NCI-H446 (cell line): ENCODE data around the gene GRID1.

Experiments
- DNase-seq, 2 experiments: peaks; one replicate each; lab custom pipeline; 2025; lab: John Stamatoyannopoulos, UW

Gene GRID1

DNA sequence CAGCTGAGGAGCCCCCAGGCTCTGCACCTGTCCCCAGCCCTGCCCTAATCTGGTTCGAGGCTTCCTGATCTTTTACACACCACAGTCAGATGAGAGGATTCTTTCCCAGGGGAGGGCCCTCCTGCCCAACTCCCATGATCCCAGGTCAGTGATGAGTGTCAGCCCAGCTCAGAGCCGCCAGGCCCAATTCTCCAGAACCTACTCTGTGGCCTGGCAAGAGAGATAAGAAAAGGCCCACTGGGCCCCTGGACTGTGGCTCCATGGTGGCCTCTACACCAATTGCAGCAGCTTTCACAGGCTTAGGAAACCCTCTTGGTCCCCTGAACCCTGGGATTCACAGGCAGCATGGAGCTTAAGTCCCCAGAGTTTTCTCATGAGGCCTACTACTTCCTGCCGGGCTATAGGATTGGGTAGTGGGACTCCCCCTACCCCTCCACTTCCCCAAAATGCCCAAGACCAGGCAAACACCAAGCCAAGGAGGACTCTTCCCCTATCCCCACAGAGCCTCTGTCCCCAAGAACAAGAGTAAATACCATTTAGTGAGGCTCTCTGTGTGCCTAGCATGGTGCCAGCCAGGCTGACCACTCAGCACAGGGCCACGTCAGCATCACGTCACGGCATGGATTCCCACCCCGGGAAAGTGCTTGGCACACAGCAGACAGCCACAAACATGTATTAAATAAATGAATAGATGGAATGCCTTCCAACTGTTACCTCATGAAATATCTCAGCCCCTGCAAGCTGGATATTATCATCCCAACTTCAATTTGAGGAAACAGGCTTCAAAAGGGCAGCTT, 100.0 kb downstream of the GRID1 start:
- DNase-seq, result no peak

DNA sequence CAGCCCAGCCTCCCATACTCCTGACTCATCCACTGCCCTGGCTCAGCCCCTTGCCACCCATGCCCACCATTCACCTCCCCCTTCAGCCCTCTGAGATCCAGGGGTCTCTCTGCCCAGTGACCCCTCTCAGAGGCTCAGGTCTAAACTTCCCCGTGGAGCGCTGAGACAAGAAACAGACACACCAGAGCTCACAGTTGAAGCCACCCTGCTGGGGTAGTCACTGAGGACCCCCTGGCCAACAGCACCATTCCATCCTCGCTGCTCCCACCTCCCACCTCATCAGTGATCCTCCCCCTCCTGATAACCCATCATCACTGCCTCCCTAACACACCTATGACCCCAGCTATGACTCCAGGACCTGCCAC, 100.7 kb downstream of the GRID1 start:
- DNase-seq, result no peak

DNA sequence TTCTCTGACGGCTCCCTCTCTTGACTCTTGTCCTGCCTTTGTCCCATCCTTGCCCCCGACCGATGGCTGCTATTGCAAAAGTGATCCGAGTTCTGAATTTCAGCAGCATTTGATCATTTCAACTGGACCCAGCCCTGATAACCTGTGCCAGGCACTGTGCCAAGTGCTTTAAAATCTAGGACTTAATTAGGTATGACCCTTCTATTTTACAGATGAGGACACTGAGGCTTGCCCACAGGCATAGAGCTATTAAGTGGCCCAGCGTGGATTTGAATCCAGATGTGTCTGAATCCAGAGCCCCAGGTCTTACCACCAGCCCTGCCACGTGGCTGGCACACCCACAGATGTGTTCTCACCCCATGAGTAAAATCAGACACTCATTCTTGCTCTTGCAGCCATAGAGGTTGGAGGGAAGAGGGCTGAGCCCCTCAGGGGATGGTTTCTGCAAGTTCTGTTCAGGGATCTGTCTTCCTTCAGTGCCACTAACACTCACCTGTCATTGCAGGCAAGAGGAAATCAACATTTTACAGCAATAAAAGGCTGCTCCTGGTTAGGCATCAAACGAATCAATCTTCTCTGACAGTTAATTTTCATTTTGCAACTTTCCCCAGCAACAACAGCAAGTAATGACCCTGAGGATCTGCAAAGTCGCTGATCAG, 101.2 kb downstream of the GRID1 start:
- no peak for DNase-seq

DNA sequence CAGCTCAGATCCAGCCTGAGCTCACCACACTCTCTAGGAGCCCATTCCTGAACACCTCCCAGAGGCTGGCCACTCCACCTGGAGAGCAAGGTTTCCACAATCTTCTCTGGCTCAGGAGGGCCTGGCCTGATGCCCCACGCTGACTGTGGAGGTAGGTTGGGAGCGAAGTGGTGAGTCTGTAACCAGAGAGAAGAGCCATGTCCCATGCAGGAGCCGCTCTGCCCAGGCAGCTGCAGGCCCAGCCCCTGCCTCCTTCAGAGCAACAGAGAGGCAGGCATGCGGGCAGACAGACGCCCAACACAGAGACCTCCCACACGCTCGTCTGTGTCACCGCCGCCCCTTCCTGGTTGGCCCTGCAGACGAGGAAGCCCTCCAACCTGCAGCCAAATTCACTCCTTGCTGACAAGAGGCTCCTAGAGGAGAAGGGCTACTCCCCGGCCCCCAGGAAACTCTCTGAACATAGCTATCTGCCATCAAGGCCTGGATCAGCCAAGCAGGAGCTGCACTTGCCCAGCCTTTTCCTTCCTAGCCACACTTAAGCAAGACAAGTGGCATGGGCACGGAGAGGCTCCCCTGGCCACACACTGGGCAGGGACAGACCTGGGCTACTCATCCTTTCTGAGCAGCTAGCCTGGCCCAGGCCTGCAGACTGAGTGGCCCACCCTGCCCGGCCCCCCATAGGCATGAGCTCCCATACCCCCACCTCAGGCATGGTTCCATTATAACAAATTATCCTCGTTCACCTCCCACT, 101.9 kb downstream of the GRID1 start:
- no peak for DNase-seq

DNA sequence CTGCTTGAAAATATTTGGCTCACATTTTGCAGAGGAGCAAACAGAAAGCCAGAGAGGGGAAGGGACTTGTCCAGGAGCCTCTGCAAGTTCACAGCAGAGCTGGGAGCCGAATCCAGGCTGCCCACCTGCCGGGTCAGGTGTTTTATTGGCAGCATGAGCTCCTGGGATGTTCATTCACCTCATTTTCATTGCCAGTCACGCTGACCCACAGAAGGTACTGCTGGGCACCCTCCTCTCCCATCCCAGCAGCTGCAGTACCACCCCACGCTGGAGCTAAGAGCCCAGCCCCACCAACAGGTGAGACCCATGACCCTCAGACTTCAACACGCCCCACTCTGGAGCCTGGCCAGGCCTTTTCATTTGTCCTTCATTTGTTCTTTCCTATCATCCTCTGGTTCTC, 102.7 kb downstream of the GRID1 start:
- no peak for DNase-seq

DNA sequence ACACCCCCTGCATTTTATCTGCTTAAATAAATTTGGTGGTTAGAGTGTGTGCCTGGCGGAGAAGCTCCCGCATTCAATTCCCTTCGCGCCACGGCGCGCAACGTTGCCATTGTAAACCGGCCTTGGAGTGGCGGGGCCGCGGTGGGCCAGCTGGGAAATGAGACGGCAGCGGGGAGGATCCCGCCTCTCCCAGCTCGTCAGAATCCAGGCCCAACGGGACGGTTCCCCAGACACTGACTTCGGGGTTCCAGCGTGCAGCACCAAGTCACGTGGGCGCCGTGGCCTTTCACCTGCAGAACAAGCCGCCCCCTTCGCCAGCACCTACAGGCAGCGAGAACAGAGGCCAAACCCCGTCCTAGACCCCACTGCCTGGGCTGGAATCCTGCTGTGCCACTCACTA, 103.4 kb downstream of the GRID1 start:
- DNase-seq, result no peak

DNA sequence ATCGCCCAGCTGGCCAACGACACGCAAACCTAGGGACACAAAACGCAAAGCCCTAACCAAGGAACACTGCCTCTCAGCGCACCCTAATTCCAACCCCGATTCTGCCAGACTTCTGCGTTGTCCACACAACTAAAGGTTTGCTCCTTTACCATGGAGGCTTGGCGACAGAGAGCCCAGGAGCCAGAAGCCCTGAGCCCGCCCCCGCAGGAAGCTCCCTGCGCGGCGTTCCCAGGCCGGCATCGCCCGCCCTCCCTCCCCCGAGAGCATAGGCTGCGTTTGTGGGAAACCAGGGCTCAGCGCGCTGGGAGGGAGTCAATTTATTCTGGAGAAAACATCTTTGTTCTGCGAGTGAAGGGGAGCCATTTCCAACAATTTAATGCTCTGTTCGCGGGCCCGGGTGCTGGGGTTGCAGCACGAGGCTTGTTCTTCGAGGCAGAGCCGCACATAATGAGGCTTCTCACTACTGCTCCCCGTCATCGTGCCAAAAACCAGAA, 103.9 kb downstream of the GRID1 start:
- DNase-seq, result no peak

DNA sequence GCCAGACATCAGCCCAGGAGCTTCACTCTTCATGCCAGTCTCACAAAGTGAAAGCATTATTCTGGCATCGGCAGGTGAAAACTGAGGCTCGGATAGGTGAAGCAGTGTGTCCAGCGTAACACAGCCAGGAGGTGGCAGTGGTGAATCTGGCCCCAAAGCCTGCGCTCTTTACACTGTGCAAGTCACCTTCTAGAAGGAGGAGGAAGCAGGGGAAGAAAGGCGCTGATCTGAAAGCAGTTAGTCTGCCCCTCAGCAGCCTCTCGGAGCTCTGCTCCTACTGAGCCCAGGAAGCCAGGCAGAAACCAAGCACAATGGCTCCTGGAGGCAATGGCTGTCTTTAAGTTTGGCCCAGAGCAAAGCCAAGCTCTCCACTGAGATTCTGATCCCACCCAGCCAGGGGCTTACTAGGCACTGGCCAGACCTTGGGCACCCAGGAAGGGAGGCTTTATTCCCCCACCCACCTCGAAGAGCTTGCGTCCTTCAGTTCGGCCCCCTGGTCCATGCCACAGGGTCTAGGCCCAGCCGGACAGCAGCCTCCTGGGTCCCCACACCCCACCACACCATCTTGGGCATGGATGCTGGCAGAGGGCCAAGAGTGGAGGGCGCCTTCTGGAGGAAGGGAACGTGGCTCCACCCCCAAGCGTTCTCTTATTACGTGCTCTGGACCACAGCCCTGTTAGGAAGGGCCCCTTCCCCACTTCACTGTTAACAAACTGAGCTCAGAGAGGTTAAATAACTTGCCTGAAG, 104.5 kb downstream of the GRID1 start:
- no peak for DNase-seq

DNA sequence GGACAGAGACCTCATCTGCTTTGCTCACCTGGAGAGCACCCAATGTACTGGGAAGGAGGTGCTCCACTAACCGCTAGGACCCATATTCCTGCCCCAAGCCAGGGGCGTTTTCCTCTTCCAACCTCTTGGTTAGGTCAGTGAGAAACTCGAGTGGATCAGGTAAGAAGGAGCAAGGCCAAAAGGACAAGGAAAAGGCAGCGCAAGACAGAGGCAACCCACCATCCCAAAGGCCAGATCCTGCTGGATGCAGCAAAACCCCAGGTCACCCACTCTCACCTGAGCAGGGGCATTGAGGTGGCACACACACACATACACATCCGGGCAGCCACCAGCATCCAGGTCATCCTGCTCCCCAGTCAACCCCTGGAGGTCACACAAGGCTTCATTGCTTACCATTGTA, 105.1 kb downstream of the GRID1 start:
- DNase-seq, result no peak

DNA sequence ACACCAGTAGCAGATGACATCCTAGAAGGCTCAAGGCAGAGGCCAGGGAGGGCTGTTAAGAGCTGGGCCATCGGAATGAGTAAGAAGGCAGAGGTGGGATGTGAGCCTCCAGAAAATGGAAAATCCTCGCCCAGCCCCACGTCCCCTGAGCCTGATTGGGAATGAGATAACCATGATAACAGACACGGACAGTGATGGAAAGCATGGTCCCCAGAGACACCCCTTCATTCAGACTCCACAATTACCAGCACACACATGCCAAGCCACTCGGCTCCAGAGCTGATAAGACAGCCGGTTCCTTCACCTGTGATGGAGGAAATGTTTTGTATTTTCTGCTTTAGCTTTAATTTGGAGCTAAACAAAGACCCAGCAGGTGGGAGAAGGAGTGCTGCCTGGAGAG, 106.0 kb downstream of the GRID1 start:
- DNase-seq, result no peak

DNA sequence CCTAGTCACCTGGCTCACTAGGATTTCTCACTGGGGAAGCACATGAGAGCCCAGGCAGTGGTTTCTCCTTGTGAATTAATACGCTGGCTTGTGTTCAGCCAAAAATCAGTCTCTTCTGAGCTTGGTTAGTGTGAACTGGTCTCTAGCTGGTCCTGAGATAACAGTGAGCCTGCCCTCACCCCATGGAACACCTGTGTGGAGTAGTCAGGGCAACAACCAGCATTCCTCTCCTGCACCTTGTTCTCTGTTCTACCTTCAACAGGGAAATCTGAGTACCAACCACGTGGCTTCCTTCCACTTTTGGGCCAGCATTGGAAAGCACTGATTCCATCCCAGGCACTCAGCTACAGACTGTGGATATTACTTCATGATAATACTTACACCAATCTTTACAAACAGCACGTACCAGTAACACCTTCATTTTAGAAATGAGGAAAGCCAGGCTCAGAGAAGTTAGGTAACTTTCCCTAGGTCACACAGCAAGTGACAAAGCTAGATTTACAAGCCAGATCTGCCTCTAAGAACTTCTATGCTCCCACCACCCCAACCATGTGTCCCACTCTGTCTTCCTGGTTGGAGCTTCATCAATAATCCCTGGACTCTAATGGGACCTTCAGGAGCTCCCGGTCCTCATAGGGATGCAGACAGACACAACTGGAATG, 106.6 kb downstream of the GRID1 start:
- no peak for DNase-seq

DNA sequence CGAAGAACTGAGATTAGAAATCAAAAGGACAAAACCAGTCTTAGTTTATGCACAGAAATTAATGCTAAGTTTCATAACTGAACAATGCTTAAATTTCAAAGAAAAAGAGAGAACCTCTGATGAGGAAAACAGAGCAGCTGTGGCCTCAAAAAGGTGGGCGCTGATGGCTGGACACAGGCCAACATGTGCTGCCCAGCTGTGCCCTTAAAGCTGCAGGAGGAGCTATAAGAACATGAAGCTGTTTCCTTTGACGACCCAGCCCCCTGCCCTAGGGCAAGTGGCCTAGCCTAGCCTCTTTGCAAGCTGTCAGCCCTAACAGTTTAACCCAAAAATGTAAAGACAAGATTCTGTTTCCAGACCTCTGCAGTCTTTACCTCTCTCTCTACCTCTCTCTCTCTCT, 107.7 kb downstream of the GRID1 start:
- no peak for DNase-seq

DNA sequence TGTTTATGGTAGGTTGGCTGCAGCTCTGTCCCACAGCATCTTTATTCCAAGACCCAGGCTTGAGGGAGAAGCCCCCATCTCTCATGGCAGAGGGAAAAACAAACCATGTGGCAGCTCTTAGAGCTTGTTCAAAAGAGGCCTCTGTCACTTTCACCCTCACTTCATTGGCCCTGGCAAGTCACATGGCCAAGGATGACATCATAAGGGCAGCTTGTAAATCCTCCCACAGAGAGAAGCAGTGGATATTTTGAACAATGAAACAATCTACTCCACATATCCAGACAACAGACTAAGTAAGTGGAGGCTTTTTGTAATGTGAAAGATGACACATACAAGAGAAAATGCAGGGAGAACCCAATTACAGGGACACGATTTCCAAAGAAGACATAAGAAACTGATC, 108.1 kb downstream of the GRID1 start:
- no peak for DNase-seq

DNA sequence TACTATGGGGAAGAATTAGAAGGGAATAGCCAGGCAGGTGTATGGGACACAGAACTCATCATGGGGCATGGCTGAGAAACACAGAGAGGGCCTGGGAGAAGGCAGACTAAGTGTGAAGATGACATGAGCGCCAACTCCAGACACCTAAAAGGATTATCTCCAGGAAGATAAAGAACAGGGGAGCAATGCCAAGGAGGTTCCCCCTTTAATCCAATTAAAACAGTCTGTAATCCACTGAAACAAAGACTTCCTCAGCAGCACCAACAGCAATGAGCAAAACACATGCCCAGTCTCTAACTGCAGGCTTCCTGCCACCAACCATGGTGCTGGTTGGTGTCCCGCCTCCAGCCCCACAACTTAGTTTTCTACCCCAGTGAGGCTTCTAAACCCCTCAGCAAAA, 108.9 kb downstream of the GRID1 start:
- DNase-seq, result no peak

DNA sequence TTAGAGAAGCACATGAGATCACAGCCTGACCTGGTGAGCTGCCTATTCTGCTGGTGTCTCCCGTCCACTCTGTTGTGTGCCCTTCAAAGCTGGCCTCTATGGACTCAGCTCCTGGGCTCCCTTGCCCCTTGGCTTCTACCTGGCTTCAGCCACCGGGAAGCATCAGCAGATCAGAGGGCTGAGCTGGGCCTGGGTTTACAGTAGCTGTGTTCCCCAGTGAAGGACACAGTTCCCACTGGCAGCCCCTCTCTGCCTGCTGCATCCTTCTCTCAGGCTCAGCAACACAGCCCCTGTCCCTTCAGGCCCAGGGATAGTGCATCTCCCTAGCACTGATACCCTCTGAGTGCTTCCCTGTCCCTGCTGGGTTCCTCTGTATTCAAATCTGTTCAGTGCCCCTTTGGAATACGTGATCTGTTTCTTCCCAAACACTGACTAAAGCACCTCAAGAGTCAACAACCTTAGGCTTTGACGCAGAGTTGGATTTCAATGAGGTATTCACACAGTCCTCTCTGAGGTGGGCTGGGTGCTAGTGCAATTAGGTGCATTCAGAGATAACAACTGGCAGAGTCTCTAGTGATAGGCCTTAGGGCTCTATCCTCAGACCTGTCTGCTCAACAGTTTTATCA, 109.8 kb downstream of the GRID1 start:
- DNase-seq, result no peak

DNA sequence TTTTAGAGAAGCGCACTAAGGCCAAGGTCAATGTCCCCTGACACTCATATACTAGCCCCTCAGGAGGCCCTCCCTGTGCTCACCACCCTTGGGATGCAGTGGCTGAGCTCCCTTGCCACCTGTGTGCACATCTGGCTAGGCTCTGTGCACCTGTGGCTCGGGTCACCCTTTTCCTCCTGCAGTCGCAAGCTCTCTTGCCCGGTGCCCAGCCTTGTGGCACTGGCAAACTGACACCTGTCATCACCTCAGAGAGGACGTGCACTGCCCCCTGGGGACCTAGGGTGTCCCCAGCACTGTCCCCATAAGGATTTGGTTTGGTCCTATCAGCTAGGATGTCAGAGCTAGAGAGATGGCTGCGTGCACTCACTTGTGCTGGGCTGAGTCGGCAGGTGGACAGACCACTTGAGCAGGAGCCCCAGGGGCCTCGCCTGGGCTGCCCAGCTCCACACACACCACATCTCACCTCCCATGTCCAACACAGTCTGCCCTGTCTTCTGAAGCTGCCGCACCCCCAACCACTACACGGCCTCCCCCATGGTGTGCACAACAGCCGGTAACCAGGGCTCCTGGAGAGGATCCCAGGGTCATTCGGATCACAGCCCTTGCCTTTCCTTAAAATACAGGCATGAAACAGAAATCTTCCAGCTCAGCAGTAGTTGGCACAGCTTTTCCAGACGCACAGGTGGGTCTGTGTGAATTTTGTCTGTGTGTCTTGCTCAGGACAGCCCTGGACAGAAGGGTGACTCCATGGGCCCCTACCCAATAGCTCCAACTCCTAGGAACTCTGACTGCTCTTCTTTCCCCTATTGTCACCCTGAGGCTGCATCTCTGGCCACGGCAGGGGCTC, 111.0 kb downstream of the GRID1 start:
- DNase-seq, result no peak

DNA sequence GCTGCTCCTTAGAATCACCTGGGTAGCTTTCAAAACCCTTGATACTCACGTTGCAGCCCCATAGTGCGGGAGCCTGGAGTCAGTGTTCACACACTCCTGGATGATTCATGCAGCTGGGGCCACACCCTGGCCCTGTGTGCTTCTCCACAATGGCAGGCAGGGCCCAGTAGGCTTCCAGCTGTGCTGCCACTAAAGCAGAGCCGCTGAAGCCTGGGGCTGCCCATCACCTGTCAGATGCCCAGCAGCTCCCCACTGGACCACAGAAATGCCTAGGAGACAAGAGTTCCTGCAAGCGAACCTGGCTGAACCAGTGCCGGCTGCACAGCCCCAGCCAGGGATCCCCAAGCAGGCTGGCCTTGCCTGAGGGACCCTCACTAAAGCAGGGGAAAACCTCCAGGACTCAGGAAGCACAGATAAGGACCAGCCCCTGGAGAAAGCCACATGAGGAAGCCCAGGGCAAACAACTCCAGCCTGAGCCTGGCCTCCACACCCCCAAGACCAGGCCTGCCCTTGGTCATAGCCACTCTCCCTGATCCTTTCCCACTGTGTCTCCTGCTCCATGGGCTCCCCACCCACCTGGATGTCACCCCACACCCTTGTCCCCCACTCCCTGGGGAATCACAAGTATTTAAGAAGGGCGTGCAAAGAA, 111.9 kb downstream of the GRID1 start:
- no peak for DNase-seq

DNA sequence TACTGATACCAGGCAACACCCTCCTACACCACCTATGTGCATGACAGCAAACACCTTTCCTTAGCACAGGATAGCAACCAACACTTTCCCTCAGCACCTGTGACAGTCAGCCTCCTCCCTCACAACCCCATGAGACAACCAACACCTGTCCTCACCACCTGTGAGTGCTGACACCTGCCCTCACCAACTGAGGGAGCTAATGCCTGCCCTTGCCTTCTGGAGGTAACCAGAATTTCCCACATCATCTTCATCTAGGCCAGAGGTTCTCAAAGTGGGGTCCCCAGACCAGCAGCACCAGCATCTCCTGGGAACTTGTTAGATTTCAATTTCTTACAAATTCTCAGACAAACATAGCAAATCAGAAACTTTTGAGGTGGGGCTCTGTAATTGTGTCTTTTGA, 112.5 kb downstream of the GRID1 start:
- no peak for DNase-seq
